Measurements from ENCODE around the gene HSD11B1.

DNA sequence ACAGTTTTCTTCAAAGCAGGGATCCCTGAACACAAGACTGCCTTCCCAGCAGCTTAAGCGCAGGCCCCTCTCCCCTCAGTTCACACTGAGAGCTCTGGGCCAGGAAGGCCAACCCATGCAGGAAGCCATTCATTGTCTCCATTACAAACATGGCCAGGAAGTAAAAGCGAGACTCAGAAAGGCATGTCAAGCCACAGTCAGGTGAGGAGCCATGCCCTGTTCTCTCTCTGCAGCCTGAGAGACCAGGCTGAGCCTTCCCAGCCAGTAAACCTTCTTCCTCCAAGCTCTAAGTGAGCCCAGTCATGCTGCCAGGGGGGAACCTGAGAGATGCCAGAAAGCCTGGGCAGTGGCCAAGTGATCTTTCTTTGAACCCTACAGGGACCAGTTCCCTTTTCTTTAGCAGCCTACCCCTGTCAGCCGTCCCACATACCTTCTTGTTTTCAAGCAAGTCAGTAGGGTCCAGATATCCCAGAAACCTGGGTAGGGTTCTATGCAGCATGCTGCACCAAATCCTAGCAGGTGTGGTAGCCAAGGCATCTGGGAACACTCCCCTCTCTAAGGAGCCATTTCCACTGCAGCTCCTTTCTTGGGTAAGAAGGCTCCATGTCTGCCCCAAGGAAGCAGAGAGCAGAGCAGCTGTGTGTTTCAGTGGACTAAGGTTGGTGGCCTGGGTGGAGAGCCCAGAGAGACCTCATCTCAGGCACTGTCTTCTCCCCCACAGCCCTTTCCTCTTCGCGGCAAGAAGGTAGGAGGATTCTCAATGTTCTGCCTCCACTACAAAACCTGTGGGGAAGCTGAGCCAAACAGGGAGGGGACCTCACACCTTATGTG, 52.2 kb downstream of the HSD11B1 start:
- no peak for TF ChIP-seq CTCF (IDR thresholded peaks at IDR 0.05)
- TF ChIP-seq POLR2A (IDR thresholded peaks at IDR 0.05) = no peak

All from testis (tissue), 2 donors.